ENCODE data around the gene NRCAM. TPM values are rescaled to one million over a fixed set of nuclear protein-coding genes. Genes with fewer than 3 reads are reported as not detected.
"Not testable (repeated sequence)": the region's sequence is repeated elsewhere in the genome, so short reads cannot be mapped to it uniquely, and the experiment has no call there.

The NRCAM gene
- polyA plus RNA-seq, 1 donor from 2014 or later: 0.49 TPM

GRCh38 chr7:108406222-108406890 is 49.9 kb downstream of the NRCAM start:
- peaks cover 0 to 5% (median 0%) of the 10 kb centered on the region in 3 donors for H3K4me1 Mint-ChIP-seq
- H3K4me3 Mint-ChIP-seq: no peak overlapping the region
- H3K27ac Mint-ChIP-seq: peak overlapping the region in 1 of 3 donors; percentile 73
- no peaks in the 10 kb centered on the region for H3K9me3 Mint-ChIP-seq
- no peaks in the 10 kb centered on the region for H3K27me3 Mint-ChIP-seq
- H3K36me3 Mint-ChIP-seq: peaks cover 5% of the 10 kb centered on the region

DNA sequence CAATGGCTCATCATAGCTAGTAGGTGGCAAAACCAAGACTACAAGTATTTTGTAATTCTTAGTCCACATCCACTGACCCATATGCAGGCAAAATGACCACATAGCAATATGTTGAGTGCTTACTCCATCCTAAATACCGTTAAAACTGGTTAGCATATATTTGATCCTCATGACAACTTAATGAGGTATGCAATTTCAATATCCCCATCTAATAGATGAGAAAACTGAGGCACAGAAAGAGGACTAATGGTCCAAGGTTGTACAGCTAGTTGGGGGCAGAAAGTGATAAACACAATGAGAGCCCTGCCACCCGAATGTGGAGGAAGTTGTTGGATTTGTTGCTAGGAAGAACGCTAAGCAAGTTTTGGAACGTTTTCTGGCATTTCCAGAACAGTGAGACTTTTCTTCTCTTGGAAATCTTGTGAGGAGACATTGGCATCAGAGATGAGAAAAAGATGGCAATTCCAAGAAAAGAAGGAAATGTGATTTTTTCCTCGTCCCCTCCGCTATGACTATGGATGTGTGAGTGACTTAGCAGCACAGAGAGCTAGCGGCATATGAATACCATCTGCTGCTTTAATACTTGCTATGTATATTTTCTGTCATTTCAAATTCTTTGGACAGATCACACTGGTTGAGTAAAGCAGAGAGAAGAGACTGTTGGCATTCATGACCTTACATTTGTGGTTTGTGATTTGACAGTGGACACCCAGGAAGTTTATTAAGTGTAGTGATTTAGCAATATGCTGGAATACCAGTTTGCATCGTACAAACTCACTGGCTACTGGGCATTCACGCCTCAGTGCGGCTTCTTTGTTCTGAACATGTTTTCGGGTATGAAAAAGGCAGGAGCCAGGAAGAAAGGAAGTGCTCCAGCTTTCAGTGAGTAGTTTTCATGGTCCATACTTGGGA is 51.5 kb downstream of the NRCAM start:
- peaks cover 0 to 5% (median 0%) of the 10 kb centered on the region in 3 donors for H3K4me1 Mint-ChIP-seq
- no peaks in the 10 kb centered on the region for H3K27me3 Mint-ChIP-seq

GRCh38 chr7:108403597-108404217 is 52.5 kb downstream of the NRCAM start:
- no peaks in the 10 kb centered on the region for H3K9me3 Mint-ChIP-seq
- H3K27ac Mint-ChIP-seq: no peak overlapping the region
- peaks cover 10% of the 10 kb centered on the region for H3K36me3 Mint-ChIP-seq
- no peaks in the 10 kb centered on the region for H3K27me3 Mint-ChIP-seq
- H3K4me3 Mint-ChIP-seq: no peak overlapping the region
- H3K4me1 Mint-ChIP-seq: peaks cover 0 to 5% (median 0%) of the 10 kb centered on the region in 3 donors

More for the DNA sequence above, 51.5 kb downstream of the NRCAM start:
- Mint-ChIP-seq H3K27ac (no peak overlapping the region), H3K36me3 (peaks cover 8% of the 10 kb centered on the region), H3K9me3 (no peaks in the 10 kb centered on the region), H3K4me3 (no peak overlapping the region)

- Mint-ChIP-seq H3K4me1 (peaks cover 0 to 5% (median 0%) of the 10 kb centered on the region in 3 donors), H3K27ac (no peak overlapping the region), H3K4me3 (no peak overlapping the region), H3K36me3 (peaks cover 10% of the 10 kb centered on the region), H3K9me3 (no peaks in the 10 kb centered on the region), H3K27me3 (no peaks in the 10 kb centered on the region)
These were observed 53.4 kb downstream of the NRCAM start for GRCh38 chr7:108402865-108403264.

- Mint-ChIP-seq H3K4me1 (no peaks in the 10 kb centered on the region), H3K9me3 (peaks cover 0 to 3% (median 0%) of the 10 kb centered on the region in 3 donors), H3K36me3 (peaks cover 4% of the 10 kb centered on the region), H3K27ac (no peak overlapping the region), H3K4me3 (no peak overlapping the region), H3K27me3 (peaks cover 4% of the 10 kb centered on the region)
These were observed 60.2 kb downstream of the NRCAM start for GRCh38 chr7:108396080-108396479.

- Mint-ChIP-seq H3K27ac (no peak overlapping the region), H3K4me1 (no peaks in the 10 kb centered on the region), H3K9me3 (peaks cover 0 to 3% (median 0%) of the 10 kb centered on the region in 3 donors), H3K36me3 (peaks cover 4% of the 10 kb centered on the region), H3K4me3 (no peak overlapping the region), H3K27me3 (peaks cover 4% of the 10 kb centered on the region)
These were observed 60.8 kb downstream of the NRCAM start for GRCh38 chr7:108395426-108395825.

- not testable (repeated sequence) for H3K4me1 Mint-ChIP-seq, H3K4me3 Mint-ChIP-seq, H3K27ac Mint-ChIP-seq, H3K27me3 Mint-ChIP-seq, H3K36me3 Mint-ChIP-seq
- peaks cover 0 to 11% (median 0%) of the 10 kb centered on the region in 3 donors for H3K9me3 Mint-ChIP-seq
These were observed 63.1 kb downstream of the NRCAM start for GRCh38 chr7:108393097-108393496.

GRCh38 chr7:108387686-108388085 is 68.5 kb downstream of the NRCAM start:
- not testable (repeated sequence) for H3K27ac Mint-ChIP-seq, H3K27me3 Mint-ChIP-seq, H3K36me3 Mint-ChIP-seq, H3K4me3 Mint-ChIP-seq
- Mint-ChIP-seq H3K4me1 (peaks cover 13 to 21% (median 16%) of the 10 kb centered on the region in 3 donors), H3K9me3 (peaks cover 0 to 11% (median 0%) of the 10 kb centered on the region in 3 donors)

GRCh38 chr7:108385834-108386422 is 70.3 kb downstream of the NRCAM start:
- Mint-ChIP-seq H3K27ac (peak overlapping the region in 1 of 3 donors; percentile 24), H3K36me3 (peaks cover 2% of the 10 kb centered on the region), H3K4me3 (no peak overlapping the region), H3K27me3 (no peaks in the 10 kb centered on the region), H3K9me3 (peaks cover 0 to 8% (median 0%) of the 10 kb centered on the region in 3 donors), H3K4me1 (peaks cover 13 to 21% (median 16%) of the 10 kb centered on the region in 3 donors)

DNA sequence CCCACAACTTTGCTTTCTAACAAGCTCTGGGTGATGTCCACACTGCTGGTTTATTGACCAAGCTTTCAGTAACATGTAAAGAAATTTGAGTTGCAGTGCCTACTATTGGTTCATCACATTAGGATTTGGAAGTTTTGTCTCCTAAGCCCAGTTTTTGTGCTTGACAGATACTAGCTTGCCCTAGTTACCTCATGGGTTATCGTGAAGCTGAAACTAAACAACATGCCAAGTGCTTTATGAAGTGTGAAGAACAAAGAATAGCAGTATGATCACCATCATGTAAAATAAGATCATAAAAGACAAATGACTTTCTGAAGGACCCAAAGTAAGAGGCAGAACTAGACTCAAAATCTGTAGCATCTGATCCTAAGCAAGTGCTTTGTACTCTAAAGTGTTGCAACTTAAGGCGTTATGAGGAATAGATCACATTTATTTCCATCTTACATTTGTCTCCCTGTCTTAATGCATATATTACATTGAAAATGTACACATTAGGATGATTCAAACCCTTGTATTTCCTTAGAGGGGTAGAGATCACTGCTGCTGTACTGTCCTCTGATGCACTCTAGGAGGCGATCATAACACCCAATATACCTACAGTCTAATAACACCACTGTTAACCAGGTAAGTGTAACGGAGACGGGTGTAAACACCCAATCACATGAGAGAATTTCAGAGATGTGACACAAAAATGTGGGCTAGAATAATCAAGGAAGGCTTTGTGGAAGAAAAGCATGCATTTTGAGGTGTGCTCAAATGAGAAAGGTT is 71.3 kb downstream of the NRCAM start:
- Mint-ChIP-seq H3K27me3 (no peaks in the 10 kb centered on the region), H3K4me3 (no peak overlapping the region), H3K27ac (no peak overlapping the region), H3K9me3 (peaks cover 0 to 8% (median 0%) of the 10 kb centered on the region in 3 donors), H3K36me3 (peaks cover 2% of the 10 kb centered on the region), H3K4me1 (peaks cover 13 to 21% (median 16%) of the 10 kb centered on the region in 3 donors)

DNA sequence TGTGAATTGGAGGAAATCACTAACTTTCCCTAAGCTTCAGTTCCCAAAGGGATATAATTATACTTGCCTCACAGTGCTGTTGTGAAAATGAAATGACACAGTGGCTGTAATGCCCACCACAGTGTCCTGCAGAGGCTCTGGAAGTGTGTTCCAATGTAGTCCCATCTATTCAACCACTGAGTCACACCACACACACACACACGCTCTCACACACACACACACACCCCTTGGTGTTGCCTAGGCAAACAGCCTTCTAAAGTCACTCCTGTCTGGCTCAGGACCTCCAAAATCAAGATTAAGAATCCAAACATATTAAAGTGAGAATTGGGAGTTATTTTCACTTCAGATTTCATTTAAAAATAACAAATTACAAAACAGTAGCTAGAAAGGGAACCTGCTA is 73.3 kb downstream of the NRCAM start:
- Mint-ChIP-seq H3K36me3 (peaks cover 2% of the 10 kb centered on the region), H3K4me1 (peaks cover 13 to 21% (median 16%) of the 10 kb centered on the region in 3 donors), H3K27me3 (no peaks in the 10 kb centered on the region), H3K4me3 (no peak overlapping the region), H3K9me3 (no peaks in the 10 kb centered on the region), H3K27ac (no peak overlapping the region)

DNA sequence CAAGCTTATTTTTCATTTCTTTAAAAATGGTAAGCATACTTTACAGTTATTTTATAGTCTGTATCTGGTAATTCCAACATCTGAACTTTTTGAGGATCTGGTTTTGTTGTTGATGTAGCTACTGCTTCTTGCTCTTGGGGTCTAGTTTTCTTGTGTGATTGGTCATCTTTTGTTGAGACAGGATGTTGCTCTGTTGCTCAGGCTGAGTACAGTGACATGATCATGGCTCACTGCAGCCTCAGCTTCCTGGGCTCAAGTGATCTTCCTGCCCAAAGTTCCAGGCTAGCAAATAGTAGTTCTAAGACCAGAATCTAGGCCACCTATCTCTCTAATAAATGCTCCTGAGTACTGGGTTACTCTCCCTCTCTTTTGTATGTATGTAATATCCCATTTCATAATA is 75.7 kb downstream of the NRCAM start:
- peaks cover 2% of the 10 kb centered on the region for H3K36me3 Mint-ChIP-seq
- H3K27ac Mint-ChIP-seq: no peak overlapping the region
- no peaks in the 10 kb centered on the region for H3K27me3 Mint-ChIP-seq
- peaks cover 6 to 11% (median 7%) of the 10 kb centered on the region in 3 donors for H3K4me1 Mint-ChIP-seq
- H3K4me3 Mint-ChIP-seq: no peak overlapping the region
- H3K9me3 Mint-ChIP-seq: no peaks in the 10 kb centered on the region

GRCh38 chr7:108376206-108376605 is 80.0 kb downstream of the NRCAM start:
- peaks cover 4% of the 10 kb centered on the region for H3K36me3 Mint-ChIP-seq
- peaks cover 0 to 2% (median 2%) of the 10 kb centered on the region in 3 donors for H3K9me3 Mint-ChIP-seq
- no peak overlapping the region for H3K27ac Mint-ChIP-seq
- H3K4me1 Mint-ChIP-seq: peaks cover 0 to 1% (median 0%) of the 10 kb centered on the region in 3 donors
- H3K27me3 Mint-ChIP-seq: no peaks in the 10 kb centered on the region
- no peak overlapping the region for H3K4me3 Mint-ChIP-seq

DNA sequence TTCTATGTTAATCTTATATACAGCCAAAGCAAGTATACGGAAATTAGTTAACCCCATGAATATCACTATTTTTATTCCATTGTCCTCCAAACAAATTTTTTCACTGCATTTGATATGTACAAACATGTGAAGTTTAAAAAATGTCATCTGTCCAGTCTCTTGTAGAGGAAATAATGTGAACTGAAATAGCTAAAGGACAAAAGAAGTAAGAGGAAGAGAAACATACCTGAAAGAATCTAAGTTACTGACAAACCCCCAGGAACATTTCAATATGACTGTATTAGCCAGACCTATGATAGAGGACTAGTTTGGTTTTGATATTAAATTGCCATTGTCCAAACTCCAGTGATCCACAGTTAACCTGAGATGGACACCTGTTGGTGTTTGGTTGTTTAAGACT is 80.6 kb downstream of the NRCAM start:
- Mint-ChIP-seq H3K27me3 (no peaks in the 10 kb centered on the region), H3K9me3 (peaks cover 0 to 2% (median 2%) of the 10 kb centered on the region in 3 donors), H3K4me3 (no peak overlapping the region), H3K4me1 (peaks cover 0 to 1% (median 0%) of the 10 kb centered on the region in 3 donors), H3K36me3 (peaks cover 4% of the 10 kb centered on the region), H3K27ac (no peak overlapping the region)
